Endothelial cell (in vitro differentiated cells): ENCODE results near the gene EIF3D. TPM values are rescaled to one million over a fixed set of nuclear protein-coding genes. Genes with fewer than 3 reads are reported as not detected.
"Not testable (repeated sequence)": the region's sequence is repeated elsewhere in the genome, so short reads cannot be mapped to it uniquely, and the experiment has no call there.

Experiments
- DNase-seq: peaks from one replicate; pipeline ENCODE4 v3.0.0; 2021; ENCODE audit warnings: low spot score
- H3K27ac Mint-ChIP-seq: one replicate; pipeline ENCODE4 v1.8.0; 2021; ENCODE audit warnings: mixed read lengths, inconsistent platforms; ENCODE audit not compliant: unreplicated experiment
- H3K27me3 Mint-ChIP-seq: one replicate; pipeline ENCODE4 v1.8.0; 2021; ENCODE audit warnings: mild to moderate bottlenecking, moderate library complexity, mixed read lengths, inconsistent platforms; ENCODE audit not compliant: unreplicated experiment
- H3K36me3 Mint-ChIP-seq: one replicate; pipeline ENCODE4 v1.8.0; 2021; ENCODE audit warnings: mild to moderate bottlenecking, low read depth, mixed read lengths, inconsistent platforms; ENCODE audit not compliant: unreplicated experiment
- H3K4me1 Mint-ChIP-seq: one replicate; pipeline ENCODE4 v1.8.0; 2021; ENCODE audit warnings: mild to moderate bottlenecking, mixed read lengths, inconsistent platforms; ENCODE audit not compliant: unreplicated experiment
- H3K4me3 Mint-ChIP-seq: one replicate; pipeline ENCODE4 v1.8.0; 2021; ENCODE audit warnings: mild to moderate bottlenecking, mixed read lengths, inconsistent platforms; ENCODE audit not compliant: unreplicated experiment
- H3K9me3 Mint-ChIP-seq: one replicate; pipeline ENCODE4 v1.8.0; 2021; ENCODE audit warnings: mixed read lengths, inconsistent platforms; ENCODE audit not compliant: unreplicated experiment
- total RNA-seq: library from RNA; stranded (reverse); fragmentation: NEBNext Ultra II Directional; extraction: Animal tissue kit (Norgen Biotek cat#: 25700); gene quantifications from one replicate; pipeline ENCODE4 v1.2.1, GENCODE V29; 2021; ENCODE audit not compliant: unreplicated experiment
- TF ChIP-seq, protein P1 (sequence below): fragments of 200-600 bp; sonication (generic); IDR thresholded peaks from one replicate; pipeline ENCODE4 v1.5.0; 2021; ENCODE audit warnings: antibody characterized with exemption; ENCODE audit not compliant: unreplicated experiment

Gene EIF3D
- total RNA-seq, 1 donor from 2014 or later: 189 TPM

DNA sequence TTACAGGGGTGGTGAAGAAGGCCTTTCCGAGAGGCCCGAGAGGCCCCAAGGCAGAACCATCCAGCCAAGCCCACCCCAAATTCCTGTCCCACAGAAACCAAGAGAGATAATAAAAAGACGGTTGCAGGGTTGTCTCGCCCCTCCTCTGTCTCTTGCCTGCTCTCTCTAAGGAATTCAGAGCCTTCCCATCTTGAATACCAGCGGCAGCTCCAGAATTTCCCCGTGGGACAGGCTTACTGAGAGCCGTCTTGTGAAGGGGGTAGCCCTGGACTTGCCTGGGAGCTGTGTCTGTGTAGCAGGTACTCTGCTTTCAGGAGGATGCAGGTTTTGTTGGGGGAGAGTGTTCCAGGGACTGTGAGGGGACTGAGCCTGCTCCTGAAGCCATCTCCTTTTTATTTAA lies 9.6 kb upstream of the EIF3D start:
- TF ChIP-seq, protein P1, sequence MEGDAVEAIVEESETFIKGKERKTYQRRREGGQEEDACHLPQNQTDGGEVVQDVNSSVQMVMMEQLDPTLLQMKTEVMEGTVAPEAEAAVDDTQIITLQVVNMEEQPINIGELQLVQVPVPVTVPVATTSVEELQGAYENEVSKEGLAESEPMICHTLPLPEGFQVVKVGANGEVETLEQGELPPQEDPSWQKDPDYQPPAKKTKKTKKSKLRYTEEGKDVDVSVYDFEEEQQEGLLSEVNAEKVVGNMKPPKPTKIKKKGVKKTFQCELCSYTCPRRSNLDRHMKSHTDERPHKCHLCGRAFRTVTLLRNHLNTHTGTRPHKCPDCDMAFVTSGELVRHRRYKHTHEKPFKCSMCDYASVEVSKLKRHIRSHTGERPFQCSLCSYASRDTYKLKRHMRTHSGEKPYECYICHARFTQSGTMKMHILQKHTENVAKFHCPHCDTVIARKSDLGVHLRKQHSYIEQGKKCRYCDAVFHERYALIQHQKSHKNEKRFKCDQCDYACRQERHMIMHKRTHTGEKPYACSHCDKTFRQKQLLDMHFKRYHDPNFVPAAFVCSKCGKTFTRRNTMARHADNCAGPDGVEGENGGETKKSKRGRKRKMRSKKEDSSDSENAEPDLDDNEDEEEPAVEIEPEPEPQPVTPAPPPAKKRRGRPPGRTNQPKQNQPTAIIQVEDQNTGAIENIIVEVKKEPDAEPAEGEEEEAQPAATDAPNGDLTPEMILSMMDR: no peak
- H3K27ac Mint-ChIP-seq: no peak overlapping the region
- peaks cover 6% of the 10 kb centered on the region for H3K27me3 Mint-ChIP-seq
- DNase-seq: no peak
- H3K36me3 Mint-ChIP-seq: no peaks in the 10 kb centered on the region
- no peak overlapping the region for H3K4me3 Mint-ChIP-seq
- H3K9me3 Mint-ChIP-seq: no peaks in the 10 kb centered on the region
- H3K4me1 Mint-ChIP-seq: no peaks in the 10 kb centered on the region

DNA sequence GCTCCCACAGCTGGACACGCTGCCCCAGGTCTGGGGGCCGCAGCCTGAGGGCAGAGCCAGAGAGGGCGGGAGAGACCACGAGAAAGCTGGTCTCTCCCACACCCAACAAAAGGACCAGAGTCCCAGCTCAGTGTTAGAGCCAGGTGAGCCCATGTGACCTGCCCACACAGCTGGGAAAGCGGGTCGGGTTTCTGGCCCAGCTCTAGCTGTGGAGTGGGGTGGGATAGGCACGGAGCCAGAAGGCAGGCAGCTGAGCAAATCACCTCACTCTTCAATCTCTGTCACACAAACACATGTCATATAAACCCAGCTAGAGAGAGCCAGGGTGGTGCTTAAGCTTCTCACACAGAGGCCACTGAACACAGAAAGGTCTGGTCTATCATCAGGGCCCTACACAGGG lies 7.8 kb upstream of the EIF3D start:
- TF ChIP-seq, protein P1: no peak
- DNase-seq: no peak
- peaks cover 4% of the 10 kb centered on the region for H3K27me3 Mint-ChIP-seq
- H3K36me3 Mint-ChIP-seq: peaks cover 4% of the 10 kb centered on the region
- H3K27ac Mint-ChIP-seq: no peak overlapping the region
- H3K4me3 Mint-ChIP-seq: no peak overlapping the region
- H3K4me1 Mint-ChIP-seq: no peaks in the 10 kb centered on the region
- H3K9me3 Mint-ChIP-seq: no peaks in the 10 kb centered on the region

DNA sequence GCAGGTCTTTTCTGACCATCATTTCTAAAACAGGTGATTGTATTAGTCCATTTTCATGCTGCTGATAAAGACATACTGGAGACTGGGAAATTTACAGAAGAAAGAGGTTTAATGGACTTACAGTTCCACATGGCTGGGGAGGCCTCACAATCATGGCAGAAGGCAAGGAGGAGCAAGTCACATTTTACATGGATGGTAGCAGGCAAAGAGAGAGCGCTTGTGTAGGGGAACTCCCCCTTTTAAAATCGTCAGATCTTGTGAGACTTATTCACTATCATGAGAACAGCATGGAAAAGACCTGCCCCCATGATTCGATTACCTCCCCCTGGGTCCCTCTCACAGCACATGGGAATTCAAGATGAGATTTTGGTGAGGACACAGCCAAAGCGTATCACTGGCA lies 4.4 kb upstream of the EIF3D start:
- not testable (repeated sequence) for H3K4me3 Mint-ChIP-seq, H3K4me1 Mint-ChIP-seq, H3K27me3 Mint-ChIP-seq, H3K9me3 Mint-ChIP-seq, DNase-seq, H3K36me3 Mint-ChIP-seq
- peak overlapping the region; percentile 78 for H3K27ac Mint-ChIP-seq

DNA sequence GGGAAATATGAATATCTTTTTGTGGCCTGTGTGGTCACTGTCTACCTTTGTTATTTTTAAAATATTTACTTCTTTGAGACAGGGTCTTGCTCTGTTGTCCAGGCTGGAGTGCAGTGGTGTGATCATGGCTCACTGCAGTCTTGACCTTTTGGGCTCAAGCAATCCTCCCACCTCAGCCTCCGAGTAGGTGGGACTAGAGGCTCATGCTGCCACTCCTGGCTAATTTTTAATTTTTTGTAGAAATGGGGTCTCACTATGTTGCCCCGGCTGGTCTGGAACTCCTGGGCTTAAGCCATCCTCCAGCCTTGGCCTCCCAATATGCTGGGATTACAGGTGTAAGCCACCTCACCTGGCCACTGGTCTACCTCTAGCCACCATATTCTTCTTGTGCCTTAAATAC lies 3.5 kb upstream of the EIF3D start:
- DNase-seq: no peak
- H3K4me1 Mint-ChIP-seq: no peaks in the 10 kb centered on the region
- H3K4me3 Mint-ChIP-seq: no peak overlapping the region
- no peaks in the 10 kb centered on the region for H3K27me3 Mint-ChIP-seq
- TF ChIP-seq, protein P1: no peak
- H3K27ac Mint-ChIP-seq: no peak overlapping the region
- H3K9me3 Mint-ChIP-seq: no peaks in the 10 kb centered on the region
- H3K36me3 Mint-ChIP-seq: peaks cover 4% of the 10 kb centered on the region

DNA sequence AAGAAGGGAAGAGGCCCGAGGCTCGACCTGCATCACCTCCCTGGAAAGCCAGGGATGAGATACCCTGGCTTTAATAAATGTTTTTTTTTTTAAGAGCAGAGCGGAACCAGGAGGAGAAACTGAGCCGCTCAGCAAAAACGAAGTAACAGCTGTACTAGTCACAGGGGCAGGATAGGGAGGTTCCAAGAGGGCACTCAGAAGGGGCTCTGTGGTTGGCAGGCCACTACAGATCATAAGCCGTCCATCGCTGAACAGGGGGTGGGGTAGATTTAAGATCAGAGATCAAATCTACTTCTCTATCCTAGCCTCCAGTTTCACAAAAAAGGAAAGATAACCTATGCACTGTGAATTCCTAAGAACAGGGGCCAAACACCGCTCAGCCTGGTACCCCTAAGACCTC lies 625 bp downstream of the EIF3D start:
- H3K36me3 Mint-ChIP-seq: peaks cover 30% of the 10 kb centered on the region
- H3K27ac Mint-ChIP-seq: peak overlapping the region; percentile 98
- no peaks in the 10 kb centered on the region for H3K27me3 Mint-ChIP-seq
- peak overlapping the region; percentile 96 for H3K4me3 Mint-ChIP-seq
- no peaks in the 10 kb centered on the region for H3K9me3 Mint-ChIP-seq
- no peak for DNase-seq
- no peaks in the 10 kb centered on the region for H3K4me1 Mint-ChIP-seq
- TF ChIP-seq, protein P1: no peak

DNA sequence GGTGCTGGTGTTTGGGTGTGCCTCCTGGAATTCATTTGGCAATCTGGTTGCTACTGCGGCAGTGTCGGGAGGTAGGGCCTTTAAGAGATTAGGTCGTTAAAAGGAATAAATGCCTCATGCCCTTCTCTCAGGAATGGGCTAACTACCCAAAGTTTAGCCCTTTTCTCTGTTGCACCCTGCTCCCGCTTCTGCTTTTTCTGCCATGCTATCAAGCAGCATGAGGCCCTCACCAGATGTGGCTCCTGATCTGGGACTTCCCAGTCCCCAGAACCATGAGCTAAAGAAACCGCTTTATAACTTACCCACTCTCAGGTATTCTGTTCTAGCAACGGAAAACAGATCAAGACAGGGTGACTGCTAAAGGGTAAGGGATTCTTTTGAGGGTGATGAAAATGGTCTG lies 6.3 kb downstream of the EIF3D start:
- TF ChIP-seq, protein P1: no peak
- Mint-ChIP-seq H3K4me1 (no peaks in the 10 kb centered on the region), H3K36me3 (peaks cover 62% of the 10 kb centered on the region), H3K27me3 (no peaks in the 10 kb centered on the region), H3K27ac (no peak overlapping the region), H3K4me3 (no peak overlapping the region), H3K9me3 (no peaks in the 10 kb centered on the region)
- no peak for DNase-seq
